ENCODE data around the gene ENDOD1. TPM values are rescaled to one million over a fixed set of nuclear protein-coding genes. Genes with fewer than 3 reads are reported as not detected.

The ENDOD1 gene
- total and polyA plus RNA-seq, 2 experiments from 2014 or later, result 0.76 to 4.0 TPM

DNA sequence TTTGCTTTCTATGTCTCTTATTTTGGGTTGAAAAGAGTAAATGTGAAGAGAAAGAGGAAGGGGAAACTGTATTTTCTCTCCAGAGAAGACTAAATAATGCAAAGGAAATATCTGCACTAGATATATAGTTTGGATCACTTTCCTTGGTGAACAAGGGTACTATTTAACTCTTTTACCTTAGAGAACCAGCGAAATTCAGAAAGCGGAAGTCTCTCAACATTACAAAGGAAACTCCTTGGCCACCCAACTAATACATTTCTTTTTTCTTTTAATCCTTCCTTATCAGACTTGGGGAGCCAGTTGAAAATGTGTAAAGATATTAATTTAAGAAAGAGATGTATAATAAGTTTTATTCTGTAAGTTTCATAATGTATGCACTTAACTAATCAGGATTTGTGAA is 77.1 kb downstream of the ENDOD1 start:
- Histone ChIP-seq H3K27ac (ENCODE audit: low read depth) (no peak overlapping the region), H3K79me2 (replicated peaks; ENCODE audit: insufficient read depth) (no peaks in the 10 kb centered on the region), H3K9me2 (ENCODE audit: insufficient read depth) (no peaks in the 10 kb centered on the region), H3K36me3 (ENCODE audit: insufficient read depth) (no peaks in the 10 kb centered on the region), H3K4me3 (no peak overlapping the region), H3K4me1 (ENCODE audit: insufficient read depth) (peaks cover 27% of the 10 kb centered on the region), H3K27me3 (ENCODE audit: insufficient read depth) (no peaks in the 10 kb centered on the region), H3F3A (replicated peaks; ENCODE audit: low read depth) (no peaks in the 10 kb centered on the region), H3K4me2 (no peak overlapping the region), H2AFZ (no peak overlapping the region), H4K20me1 (replicated peaks; ENCODE audit: insufficient read depth) (no peaks in the 10 kb centered on the region)
- H3K27ac Mint-ChIP-seq, result no peak overlapping the region
- H3K27me3 Mint-ChIP-seq (ENCODE audit: insufficient read depth, low read depth, poor library complexity), result peaks cover 2% of the 10 kb centered on the region
- H3K36me3 Mint-ChIP-seq (ENCODE audit: low read depth), result no peaks in the 10 kb centered on the region
- H3K9me3 Mint-ChIP-seq, result no peaks in the 10 kb centered on the region
- TF ChIP-seq CREB1 (CRISPR knock-in tag; IDR thresholded peaks at IDR 0.05; ENCODE audit: low read depth) (no peak), ZNF331 (CRISPR knock-in tag; IDR thresholded peaks at IDR 0.05; ENCODE audit: low read depth) (no peak), NANOG (IDR thresholded peaks at IDR 0.05; ENCODE audit: borderline replicate concordance) (no peak), STAT1 (IDR thresholded peaks at IDR 0.05; ENCODE audit: unreplicated experiment) (no peak), REST (IDR thresholded peaks at IDR 0.05; ENCODE audit: unreplicated experiment) (no peak), POLR2AphosphoS5 (IDR thresholded peaks at IDR 0.05; ENCODE audit: low read depth) (no peak), ZNF462 (CRISPR knock-in tag; IDR thresholded peaks at IDR 0.05) (no peak)
- peaks cover 28% of the 10 kb centered on the region for H3K4me1 Mint-ChIP-seq
- DNase-seq (ENCODE audit: low spot score) (no peak), ATAC-seq (no peak)
- no peak overlapping the region for H3K4me3 Mint-ChIP-seq
